HepG2 (cell line): ENCODE results near the gene ESYT2. TPM values are rescaled to one million over a fixed set of nuclear protein-coding genes. Genes with fewer than 3 reads are reported as not detected.

Experiments
- EZH2 ChIP-seq: conservative IDR thresholded peaks from 2 replicates; pipeline ENCODE4 v1.6.1; 2012; ENCODE audit warnings: mild to moderate bottlenecking, low read depth, low read length, moderate library complexity
- HMGXB4 ChIP-seq, 2 experiments: sonication (generic) in 1 of 2; formaldehyde crosslinking in 1 of 2; IDR thresholded peaks; 2 replicates each; pipeline versions ENCODE4 v1.4.0 to v1.6.1; 2018 to 2020; ENCODE audit warnings: missing genetic modification reagents in 2 of 2, borderline replicate concordance in 1 of 2, low read depth in 1 of 2, mild to moderate bottlenecking in 1 of 2, missing biosample characterization in 1 of 2
- IKZF4 ChIP-seq: sonication (generic); formaldehyde crosslinking; IDR thresholded peaks from 2 replicates; pipeline ENCODE4 v1.5.1; 2020; ENCODE audit warnings: borderline replicate concordance, mild to moderate bottlenecking, low read depth, missing genetic modification reagents; ENCODE audit errors: not compliant biosample characterization
- MYC ChIP-seq: sonication (generic); formaldehyde crosslinking; IDR thresholded peaks from 2 replicates; pipeline ENCODE4 v1.9.0; 2021; ENCODE audit warnings: missing genetic modification reagents, borderline replicate concordance
- MYPOP ChIP-seq: sonication (generic); formaldehyde crosslinking; IDR thresholded peaks from 2 replicates; pipeline ENCODE4 v1.8.1; 2023; ENCODE audit warnings: mild to moderate bottlenecking, moderate library complexity, missing genetic modification reagents
- SMAD1 ChIP-seq: sonication (generic); formaldehyde crosslinking; IDR thresholded peaks from 2 replicates; pipeline ENCODE4 v1.4.0; 2020; ENCODE audit warnings: missing genetic modification reagents, low read depth, mild to moderate bottlenecking, borderline replicate concordance
- YEATS4 ChIP-seq: sonication (generic); formaldehyde crosslinking; IDR thresholded peaks from 2 replicates; pipeline ENCODE4 v1.4.0; 2020; ENCODE audit warnings: missing genetic modification reagents, borderline replicate concordance
- ZNF280B ChIP-seq: sonication (generic); formaldehyde crosslinking; IDR thresholded peaks from 2 replicates; pipeline ENCODE4 v1.5.0; 2020; ENCODE audit warnings: missing genetic modification reagents, mild to moderate bottlenecking, borderline replicate concordance
- ZNF546 ChIP-seq: sonication (generic); formaldehyde crosslinking; conservative IDR thresholded peaks from 2 replicates; pipeline ENCODE4 v1.8.1; 2023; ENCODE audit warnings: mild to moderate bottlenecking, missing genetic modification reagents
- ZNF556 ChIP-seq: sonication (generic); formaldehyde crosslinking; IDR thresholded peaks from 2 replicates; pipeline ENCODE4 v1.4.0; 2020; ENCODE audit warnings: mild to moderate bottlenecking, missing genetic modification reagents, borderline replicate concordance
- polyA plus RNA-seq, 8 experiments: library from polyadenylated mRNA; depleted of rRNA in 3 of 8; stranded (reverse) in 7 of 8; unstranded in 1 of 8; fragments of >200 nt; fragmentation: Illumina TruSeq in 4 of 8; extraction: Trizol in 4 of 8; gene quantifications; 2 replicates each; pipeline versions ENCODE4 v1.2.1 to v1.2.3, GENCODE V29; 2011 to 2016; ENCODE audit warnings: low read depth in 4 of 8, missing spikeins in 1 of 8, mixed read lengths in 1 of 8; ENCODE audit not compliant: insufficient read depth in 1 of 8
- total RNA-seq, 5 experiments: library from RNA; depleted of rRNA; stranded (reverse); fragments of >200 nt; fragmentation: Illumina TruSeq; extraction: Trizol; gene quantifications; 2 replicates each; pipeline ENCODE4 v1.2.3, GENCODE V29; 2016; ENCODE audit warnings: low read depth in 1 of 5
- TF ChIP-seq, protein P1 (sequence below): sonication (generic); formaldehyde crosslinking; IDR thresholded peaks from 2 replicates; pipeline ENCODE4 v1.4.0; 2020; ENCODE audit warnings: missing genetic modification reagents
- TF ChIP-seq, protein P2 (sequence below), 2 experiments: sonication (generic) in 1 of 2; formaldehyde crosslinking in 1 of 2; IDR thresholded peaks; 2 replicates each; pipeline versions ENCODE4 v1.6.1 to v1.9.0; 2014 to 2022; ENCODE audit warnings: antibody characterized with exemption in 1 of 2, borderline replicate concordance in 1 of 2, inconsistent platforms in 1 of 2, low read depth in 1 of 2, missing genetic modification reagents in 1 of 2

ESYT2 gene
- total and polyA plus RNA-seq, 2 of the 13 experiments (the other 11 are each of a cell fraction or from before 2014, with no cell fraction given) = 28.5 to 37.3 TPM

DNA sequence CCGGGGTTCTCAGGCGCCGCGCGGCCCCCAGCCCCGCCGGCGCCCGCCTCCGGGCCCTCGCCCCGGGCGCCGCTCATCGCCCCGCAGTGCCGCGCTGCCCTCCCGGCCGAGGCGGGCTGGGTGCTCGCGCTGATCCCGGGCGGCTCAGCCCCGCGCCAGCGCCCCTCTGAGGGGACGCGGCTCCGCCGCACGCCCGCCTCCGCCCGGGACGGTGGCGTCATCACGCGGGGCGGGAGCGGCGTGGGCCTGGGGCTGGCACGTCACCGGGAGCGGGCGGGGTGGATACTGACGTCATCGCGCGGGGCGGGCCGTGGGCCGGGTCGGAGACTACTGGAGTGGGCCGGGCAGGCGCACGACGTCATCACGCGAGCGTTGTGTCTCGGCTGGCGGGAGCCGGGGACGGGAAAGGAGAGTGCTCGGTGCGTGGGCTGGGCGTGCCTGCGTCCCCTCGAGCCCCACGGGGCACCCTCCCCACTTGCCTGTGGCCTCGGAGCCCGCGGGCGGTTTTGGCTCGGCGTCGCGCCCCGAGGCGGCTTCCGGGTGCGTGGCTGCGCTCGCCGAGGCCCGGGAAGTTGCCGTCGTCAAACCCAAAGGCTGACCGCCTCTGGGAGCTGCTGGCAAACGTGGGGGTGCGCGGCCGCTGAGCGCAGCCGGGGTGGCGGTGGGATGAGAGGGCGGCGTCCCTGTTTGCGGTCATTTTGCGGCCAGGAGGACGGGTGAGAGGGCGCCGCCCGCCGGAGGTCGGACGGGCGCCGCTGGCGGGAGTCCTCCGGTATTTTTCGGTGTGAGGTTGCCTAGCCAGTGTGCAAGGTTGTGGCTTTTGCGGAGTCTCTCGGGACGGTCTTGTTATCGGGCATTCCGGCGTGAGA, at the start of gene ESYT2 (continued):
- TF ChIP-seq ZNF280B (CRISPR knock-in tag) (peak; percentile 93), MYC (CRISPR knock-in tag) (peak; percentile 82), ZNF546 (peak; percentile 95), HMGXB4 (CRISPR knock-in tag; IDR thresholded peaks at IDR 0.05; ENCODE audit: borderline replicate concordance in 1 of 2, low read depth in 1 of 2) (peak; percentile 77 to 91; a peak in 3 of 4 replicates), MYPOP (CRISPR knock-in tag) (peak; percentile 83), ZNF556 (CRISPR knock-in tag) (peak; percentile 90), EZH2 (no peak), IKZF4 (no peak), SMAD1 (CRISPR knock-in tag) (peak; percentile 69; the same call in 1 of the 2 replicates), YEATS4 (peak; percentile 80)
- TF ChIP-seq, protein P1, sequence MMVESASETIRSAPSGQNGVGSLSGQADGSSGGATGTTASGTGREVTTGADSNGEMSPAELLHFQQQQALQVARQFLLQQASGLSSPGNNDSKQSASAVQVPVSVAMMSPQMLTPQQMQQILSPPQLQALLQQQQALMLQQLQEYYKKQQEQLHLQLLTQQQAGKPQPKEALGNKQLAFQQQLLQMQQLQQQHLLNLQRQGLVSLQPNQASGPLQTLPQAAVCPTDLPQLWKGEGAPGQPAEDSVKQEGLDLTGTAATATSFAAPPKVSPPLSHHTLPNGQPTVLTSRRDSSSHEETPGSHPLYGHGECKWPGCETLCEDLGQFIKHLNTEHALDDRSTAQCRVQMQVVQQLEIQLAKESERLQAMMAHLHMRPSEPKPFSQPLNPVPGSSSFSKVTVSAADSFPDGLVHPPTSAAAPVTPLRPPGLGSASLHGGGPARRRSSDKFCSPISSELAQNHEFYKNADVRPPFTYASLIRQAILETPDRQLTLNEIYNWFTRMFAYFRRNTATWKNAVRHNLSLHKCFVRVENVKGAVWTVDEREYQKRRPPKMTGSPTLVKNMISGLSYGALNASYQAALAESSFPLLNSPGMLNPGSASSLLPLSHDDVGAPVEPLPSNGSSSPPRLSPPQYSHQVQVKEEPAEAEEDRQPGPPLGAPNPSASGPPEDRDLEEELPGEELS (CRISPR knock-in tag) = peak; percentile 34; the same call in 1 of the 2 replicates
- TF ChIP-seq, protein P2, sequence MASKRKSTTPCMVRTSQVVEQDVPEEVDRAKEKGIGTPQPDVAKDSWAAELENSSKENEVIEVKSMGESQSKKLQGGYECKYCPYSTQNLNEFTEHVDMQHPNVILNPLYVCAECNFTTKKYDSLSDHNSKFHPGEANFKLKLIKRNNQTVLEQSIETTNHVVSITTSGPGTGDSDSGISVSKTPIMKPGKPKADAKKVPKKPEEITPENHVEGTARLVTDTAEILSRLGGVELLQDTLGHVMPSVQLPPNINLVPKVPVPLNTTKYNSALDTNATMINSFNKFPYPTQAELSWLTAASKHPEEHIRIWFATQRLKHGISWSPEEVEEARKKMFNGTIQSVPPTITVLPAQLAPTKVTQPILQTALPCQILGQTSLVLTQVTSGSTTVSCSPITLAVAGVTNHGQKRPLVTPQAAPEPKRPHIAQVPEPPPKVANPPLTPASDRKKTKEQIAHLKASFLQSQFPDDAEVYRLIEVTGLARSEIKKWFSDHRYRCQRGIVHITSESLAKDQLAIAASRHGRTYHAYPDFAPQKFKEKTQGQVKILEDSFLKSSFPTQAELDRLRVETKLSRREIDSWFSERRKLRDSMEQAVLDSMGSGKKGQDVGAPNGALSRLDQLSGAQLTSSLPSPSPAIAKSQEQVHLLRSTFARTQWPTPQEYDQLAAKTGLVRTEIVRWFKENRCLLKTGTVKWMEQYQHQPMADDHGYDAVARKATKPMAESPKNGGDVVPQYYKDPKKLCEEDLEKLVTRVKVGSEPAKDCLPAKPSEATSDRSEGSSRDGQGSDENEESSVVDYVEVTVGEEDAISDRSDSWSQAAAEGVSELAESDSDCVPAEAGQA (IDR thresholded peaks at IDR 0.05; ENCODE audit: low read depth) = peak; percentile 99
- TF ChIP-seq, protein P2 (CRISPR knock-in tag; IDR thresholded peaks at IDR 0.05; ENCODE audit: borderline replicate concordance) = peak; percentile 95; the same call in 1 of the 2 replicates
